IPS-NIHi11 (cell line): ENCODE measurements around the gene ZDHHC12.

Experiments
- DNase-seq: peaks from one replicate; pipeline ENCODE4 v3.0.0; 2012; ENCODE audit warnings: mixed read lengths, low spot score

ZDHHC12 gene

GRCh38 chr9:128685636-128686489 lies 38.1 kb downstream of the ZDHHC12 start:
- DNase-seq: no peak

GRCh38 chr9:128684325-128685199 lies 39.4 kb downstream of the ZDHHC12 start:
- peak; percentile 77 for DNase-seq

- DNase-seq: no peak
These were observed 39.9 kb downstream of the ZDHHC12 start for GRCh38 chr9:128684065-128684324.

- peak; percentile 88 for DNase-seq
These were observed 40.4 kb downstream of the ZDHHC12 start for GRCh38 chr9:128683340-128684064.

GRCh38 chr9:128677794-128678193 lies 46.1 kb downstream of the ZDHHC12 start:
- DNase-seq: no peak

- DNase-seq: no peak
These were observed 48.5 kb downstream of the ZDHHC12 start for GRCh38 chr9:128675382-128675781.
